Keratinocyte (primary cell): Measurements from ENCODE around the gene IER2. TPM values are rescaled to one million over a fixed set of nuclear protein-coding genes. Genes with fewer than 3 reads are reported as not detected.

ENCODE experiments used
- DNase-seq: peaks from one replicate; pipeline ENCODE4 v3.0.0-alpha.2; 2011; ENCODE audit warnings: low read depth, missing footprints, low spot score
- FAIRE-seq: peaks from 2 replicates; lab custom pipeline; 2011; peaks lifted over from hg19 to GRCh38; lab: Jason Lieb, UNC
- H2AFZ ChIP-seq: 2 replicates; pipeline ENCODE4 v1.6.0; 2012; ENCODE audit warnings: low read length, control low read depth, inconsistent platforms; ENCODE audit not compliant: control insufficient read depth
- H3K27ac ChIP-seq: 2 replicates; pipeline ENCODE4 v1.5.1; 2011; ENCODE audit warnings: low read length; ENCODE audit not compliant: control insufficient read depth, insufficient read depth
- H3K27me3 ChIP-seq: 3 replicates; pipeline ENCODE4 v1.6.0; 2011; ENCODE audit warnings: low read length; ENCODE audit not compliant: control insufficient read depth, insufficient read depth; ENCODE audit errors: extremely low read depth
- H3K36me3 ChIP-seq, 2 experiments: 2 replicates in 1 of 2; 3 replicates in 1 of 2; pipeline ENCODE4 v1.5.1; 2011; ENCODE audit warnings: low read length in 2 of 2, mild to moderate bottlenecking in 1 of 2; ENCODE audit not compliant: control insufficient read depth in 2 of 2, insufficient read depth in 2 of 2; ENCODE audit errors: extremely low read depth in 1 of 2
- H3K4me1 ChIP-seq: 3 replicates; pipeline ENCODE4 v1.5.1; 2011; ENCODE audit warnings: low read length; ENCODE audit not compliant: control insufficient read depth, insufficient read depth; ENCODE audit errors: extremely low read depth
- H3K4me2 ChIP-seq: 3 replicates; pipeline ENCODE4 v1.6.0; 2011; ENCODE audit warnings: low read depth, low read length; ENCODE audit not compliant: control insufficient read depth, insufficient read depth; ENCODE audit errors: extremely low read depth
- H3K4me3 ChIP-seq, 3 experiments: fragments of 200-600 bp in 1 of 3; sonication (generic) in 1 of 3; 2 replicates in 2 of 3; 3 replicates in 1 of 3; pipeline ENCODE4 v1.5.1; 2011 to 2016; ENCODE audit warnings: low read length in 3 of 3, mild to moderate bottlenecking in 3 of 3, control low read depth in 2 of 3, inconsistent platforms in 1 of 3, low read depth in 1 of 3, mixed read lengths in 1 of 3, mixed run types in 1 of 3, moderate library complexity in 1 of 3; ENCODE audit not compliant: control insufficient read depth in 2 of 3, insufficient read depth in 2 of 3; ENCODE audit errors: extremely low read depth in 1 of 3
- H3K79me2 ChIP-seq: 2 replicates; pipeline ENCODE4 v1.6.0; 2012; ENCODE audit warnings: low read length; ENCODE audit not compliant: control insufficient read depth, insufficient read depth
- H3K9ac ChIP-seq: 3 replicates; pipeline ENCODE4 v1.6.0; 2011; ENCODE audit warnings: low read length; ENCODE audit not compliant: control insufficient read depth, insufficient read depth; ENCODE audit errors: extremely low read depth
- H3K9me1 ChIP-seq: 3 replicates; pipeline ENCODE4 v1.6.0; 2011; ENCODE audit warnings: low read length; ENCODE audit not compliant: control insufficient read depth, insufficient read depth; ENCODE audit errors: extremely low read depth
- H3K9me3 ChIP-seq: 2 replicates; pipeline ENCODE4 v1.5.1; 2012; ENCODE audit warnings: low read depth, low read length; ENCODE audit not compliant: control insufficient read depth
- H4K20me1 ChIP-seq: 3 replicates; pipeline ENCODE4 v1.6.0; 2011; ENCODE audit warnings: low read length; ENCODE audit not compliant: control insufficient read depth, insufficient read depth; ENCODE audit errors: extremely low read depth
- CTCF ChIP-seq, 3 experiments: IDR thresholded peaks in 1 of 3; conservative IDR thresholded peaks in 1 of 3; optimal IDR thresholded peaks in 1 of 3; 2 replicates in 2 of 3; 3 replicates in 1 of 3; pipeline versions ENCODE3 to v1.5.1; 2011; ENCODE audit warnings: low read length in 3 of 3, mild to moderate bottlenecking in 3 of 3, moderate library complexity in 2 of 3, control low read depth in 1 of 3, inconsistent platforms in 1 of 3; ENCODE audit not compliant: insufficient read depth in 2 of 3; ENCODE audit errors: extremely low read depth in 1 of 3
- EZH2 ChIP-seq: IDR thresholded peaks from one replicate; pipeline ENCODE4 v1.6.1; 2012; ENCODE audit warnings: inconsistent platforms, mild to moderate bottlenecking, low read length, moderate library complexity
- dilution Hi-C: fragments of 300-500 bp; cut with MboI; formaldehyde crosslinking; loops from one replicate; pipeline ENCODE4 v1.7.0; 2020; ENCODE audit warnings: low sequenced_read_pairs; ENCODE audit not compliant: extremely low pct_ligation_motif_present
- polyA plus RNA-seq, 5 experiments: library from polyadenylated mRNA; depleted of rRNA in 3 of 5; stranded (reverse) in 3 of 5; stranded (forward) in 1 of 5; unstranded in 1 of 5; fragments of >200 nt; gene quantifications; 1 replicate in 1 of 5; 2 replicates in 3 of 5; 3 replicates in 1 of 5; pipeline versions ENCODE4 v1.2.1 to v1.2.3, GENCODE V29; 2011 to 2012; ENCODE audit warnings: missing spikeins in 2 of 5, low read depth in 1 of 5, low replicate concordance in 1 of 5

The IER2 gene
- polyA plus RNA-seq, 1 donor (not counting 4 experiments of a cell fraction or from before 2014, with no cell fraction given): 14.4 TPM

- H3K4me1 ChIP-seq: peaks cover 5% of the 10 kb centered on the region
- H3K36me3 ChIP-seq: peaks cover 3 to 12% of the 10 kb centered on the region in 2 experiments
- peak; percentile 26 to 70 (median 58) for TF ChIP-seq CTCF (optimal IDR thresholded peaks at IDR 0.05 in 1 of 3, IDR thresholded peaks at IDR 0.05 in 1 of 3, conservative IDR thresholded peaks at IDR 0.05 in 1 of 3; ENCODE audit: extremely low read depth in 1 of 3, insufficient read depth in 2 of 3, low read length in 3 of 3)
- TF ChIP-seq EZH2: no peak
- no peak overlapping the region for H2AFZ ChIP-seq
- no peaks in the 10 kb centered on the region for H3K9me3 ChIP-seq
- FAIRE-seq (no peak), DNase-seq (no peak)
- no peaks in the 10 kb centered on the region for H3K27me3 ChIP-seq
- dilution Hi-C loops: no loop called here
- H3K27ac ChIP-seq: no peak overlapping the region
- no peaks in the 10 kb centered on the region for H3K79me2 ChIP-seq
- H3K4me2 ChIP-seq: no peak overlapping the region
- no peaks in the 10 kb centered on the region for H3K9me1 ChIP-seq
- no peak overlapping the region for H3K9ac ChIP-seq
- H4K20me1 ChIP-seq: no peaks in the 10 kb centered on the region
- no peak overlapping the region for H3K4me3 ChIP-seq
These were observed 45.8 kb upstream of the IER2 start for GRCh38 chr19:13104360-13104847.

- DNase-seq (no peak), FAIRE-seq (no peak)
- no peak overlapping the region for H3K27ac ChIP-seq
- dilution Hi-C loops: no loop called here
- H3K36me3 ChIP-seq: peaks cover 6 to 15% of the 10 kb centered on the region in 2 experiments
- H4K20me1 ChIP-seq: no peaks in the 10 kb centered on the region
- H3K9me1 ChIP-seq: no peaks in the 10 kb centered on the region
- no peak overlapping the region for H3K4me2 ChIP-seq
- no peaks in the 10 kb centered on the region for H3K79me2 ChIP-seq
- no peak overlapping the region for H3K9ac ChIP-seq
- H3K9me3 ChIP-seq: no peaks in the 10 kb centered on the region
- no peak overlapping the region for H3K4me3 ChIP-seq
- H2AFZ ChIP-seq: no peak overlapping the region
- no peaks in the 10 kb centered on the region for H3K27me3 ChIP-seq
- peaks cover 5% of the 10 kb centered on the region for H3K4me1 ChIP-seq
- TF ChIP-seq EZH2 (no peak), CTCF (optimal IDR thresholded peaks at IDR 0.05 in 1 of 3, IDR thresholded peaks at IDR 0.05 in 1 of 3, conservative IDR thresholded peaks at IDR 0.05 in 1 of 3; ENCODE audit: extremely low read depth in 1 of 3, insufficient read depth in 2 of 3, low read length in 3 of 3) (no peak)
These were observed 45.1 kb upstream of the IER2 start for GRCh38 chr19:13104848-13105711.
